Peyer's patch (tissue), 4 donors: ENCODE measurements around the gene SCNN1B.

ENCODE experiments used
- POLR2A ChIP-seq, 2 donors: fragments of 450-650 bp; IDR thresholded peaks; one replicate each; pipeline ENCODE4 v1.5.1; 2017; ENCODE audit warnings: antibody characterized with exemption in 2 of 2, mild to moderate bottlenecking in 2 of 2, moderate library complexity in 2 of 2
- TF ChIP-seq, protein P1 (sequence below), 6 experiments: fragments of 450-650 bp in 4 of 6; fragments of 200-600 bp in 2 of 6; sonication (generic) in 1 of 6; IDR thresholded peaks; one replicate each; pipeline ENCODE4 v1.5.1; 2017 to 2019; ENCODE audit warnings: antibody characterized with exemption in 6 of 6, mild to moderate bottlenecking in 3 of 6, moderate library complexity in 1 of 6

DNA sequence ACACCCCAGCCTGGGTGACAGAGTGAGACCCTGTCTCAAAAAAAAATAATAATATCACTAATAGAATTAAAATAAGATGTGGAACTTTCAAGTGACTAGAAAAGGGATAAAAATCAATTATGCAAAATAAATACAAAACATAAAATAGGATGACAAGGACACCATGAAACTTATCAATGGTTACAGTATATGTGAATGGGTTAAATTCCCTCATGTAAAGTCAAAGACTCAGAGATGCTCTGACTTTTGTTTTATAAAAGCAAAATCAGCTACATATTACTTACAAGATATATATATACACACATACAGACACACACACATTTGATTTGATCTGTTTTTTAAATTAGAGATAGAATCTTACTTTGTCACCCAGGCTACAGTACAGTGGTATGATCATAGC lies 33.5 kb upstream of the SCNN1B start:
- TF ChIP-seq, protein P1, sequence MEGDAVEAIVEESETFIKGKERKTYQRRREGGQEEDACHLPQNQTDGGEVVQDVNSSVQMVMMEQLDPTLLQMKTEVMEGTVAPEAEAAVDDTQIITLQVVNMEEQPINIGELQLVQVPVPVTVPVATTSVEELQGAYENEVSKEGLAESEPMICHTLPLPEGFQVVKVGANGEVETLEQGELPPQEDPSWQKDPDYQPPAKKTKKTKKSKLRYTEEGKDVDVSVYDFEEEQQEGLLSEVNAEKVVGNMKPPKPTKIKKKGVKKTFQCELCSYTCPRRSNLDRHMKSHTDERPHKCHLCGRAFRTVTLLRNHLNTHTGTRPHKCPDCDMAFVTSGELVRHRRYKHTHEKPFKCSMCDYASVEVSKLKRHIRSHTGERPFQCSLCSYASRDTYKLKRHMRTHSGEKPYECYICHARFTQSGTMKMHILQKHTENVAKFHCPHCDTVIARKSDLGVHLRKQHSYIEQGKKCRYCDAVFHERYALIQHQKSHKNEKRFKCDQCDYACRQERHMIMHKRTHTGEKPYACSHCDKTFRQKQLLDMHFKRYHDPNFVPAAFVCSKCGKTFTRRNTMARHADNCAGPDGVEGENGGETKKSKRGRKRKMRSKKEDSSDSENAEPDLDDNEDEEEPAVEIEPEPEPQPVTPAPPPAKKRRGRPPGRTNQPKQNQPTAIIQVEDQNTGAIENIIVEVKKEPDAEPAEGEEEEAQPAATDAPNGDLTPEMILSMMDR (IDR thresholded peaks at IDR 0.05), result no peak
- no peak for TF ChIP-seq POLR2A (IDR thresholded peaks at IDR 0.05)
